H54 (cell line): ENCODE data around the gene STYX.

Experiments
- DNase-seq: peaks from one replicate; pipeline ENCODE4 v3.0.0; 2011; ENCODE audit warnings: low spot score, mixed read lengths; ENCODE audit not compliant: insufficient read length
- FAIRE-seq: peaks from 3 replicates; lab custom pipeline; 2011; peaks lifted over from hg19 to GRCh38; lab: Jason Lieb, UNC
- POLR2A ChIP-seq: IDR thresholded peaks from 2 replicates; pipeline ENCODE4 v1.6.1; 2011; ENCODE audit warnings: low read depth, mild to moderate bottlenecking, low read length

Gene STYX

DNA sequence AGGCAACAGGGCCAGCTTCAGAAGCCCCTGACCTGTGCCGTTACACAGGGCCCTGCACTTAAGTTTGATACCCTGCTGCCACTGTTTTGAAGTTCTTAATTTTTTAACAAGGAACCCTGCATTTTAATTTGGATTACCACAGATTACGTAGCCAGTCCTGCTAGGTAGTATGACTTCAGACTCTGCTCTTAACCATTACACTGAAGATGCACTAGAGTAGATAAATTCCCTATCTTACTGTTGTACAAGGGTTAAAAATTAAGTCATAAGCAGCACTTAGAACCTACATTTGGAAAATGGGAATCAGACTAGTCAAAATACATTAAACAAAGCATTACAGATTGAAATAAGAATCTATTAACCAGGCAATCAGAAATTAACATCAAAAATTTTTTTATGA lies 59.2 kb downstream of the STYX start:
- DNase-seq (no peak), FAIRE-seq (no peak)
- no peak for TF ChIP-seq POLR2A

GRCh38 chr14:52790011-52790755 lies 60.2 kb downstream of the STYX start:
- FAIRE-seq, result no peak
- no peak for DNase-seq
- no peak for TF ChIP-seq POLR2A

DNA sequence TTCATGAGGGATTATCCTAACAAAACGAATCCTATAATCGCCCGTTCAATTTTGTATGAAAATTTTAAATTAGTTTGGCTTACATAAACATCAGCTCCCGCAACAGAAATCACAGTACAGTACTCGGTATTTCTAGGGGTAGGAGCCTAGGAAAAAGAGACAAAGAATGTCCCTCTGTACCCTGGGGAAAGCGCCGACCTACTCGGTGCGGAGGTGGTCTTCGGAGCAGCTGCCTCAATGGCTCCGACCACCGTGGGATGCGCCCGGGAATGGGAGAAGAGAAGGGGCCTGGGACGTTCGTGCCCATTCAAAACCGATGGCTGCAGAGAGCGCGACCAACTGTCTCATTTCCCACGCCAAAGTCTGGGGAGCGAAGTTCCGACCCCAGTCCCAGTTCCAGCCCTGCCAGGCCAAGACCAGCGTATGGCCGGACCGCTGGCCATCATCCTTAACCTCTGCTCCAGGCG lies 60.8 kb downstream of the STYX start:
- no peak for FAIRE-seq

DNA sequence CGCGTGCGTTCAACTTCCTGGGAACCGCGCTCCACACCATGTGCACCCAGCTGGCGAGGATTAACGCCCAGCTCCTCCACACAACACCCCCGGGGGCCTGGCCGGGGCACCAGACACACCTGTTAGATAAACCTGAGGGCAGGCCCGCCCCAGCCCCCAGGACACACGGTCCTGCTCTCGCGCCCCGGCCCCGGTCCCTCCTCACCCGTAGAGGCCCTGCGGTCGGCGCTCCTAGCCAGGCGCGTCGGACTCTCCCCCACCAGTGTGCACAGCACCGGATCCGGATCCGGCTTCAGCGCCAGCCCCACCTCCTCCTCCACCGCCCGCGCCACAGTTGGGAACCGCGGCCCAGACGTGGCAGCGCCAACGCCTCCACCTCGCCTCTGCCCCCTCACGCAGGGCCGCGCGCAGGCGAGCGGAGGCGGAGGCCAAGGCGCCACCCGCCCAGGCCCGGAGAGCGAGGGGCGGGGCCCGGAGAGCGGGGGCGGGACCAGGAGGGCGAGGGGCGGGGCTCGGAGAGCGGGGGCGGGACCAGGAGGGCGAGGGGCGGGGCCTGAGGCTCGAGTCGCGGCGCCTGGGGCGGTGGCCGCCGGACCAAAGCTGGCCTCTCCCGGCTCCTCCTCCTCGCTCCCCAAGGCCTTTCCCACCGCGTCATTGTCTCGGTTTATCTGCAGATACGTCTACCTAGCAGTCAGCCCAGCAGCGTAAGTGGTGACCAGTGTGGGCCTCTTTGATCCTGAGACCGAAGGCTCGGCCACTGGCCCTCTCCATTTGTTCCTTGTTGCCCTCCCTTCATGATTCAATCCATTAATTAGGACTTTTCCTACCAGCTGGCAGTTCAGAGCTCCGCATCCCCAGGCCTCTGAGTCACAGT lies 61.5 kb downstream of the STYX start, which contains the start of gene GNPNAT1:
TSS of gene GNPNAT1 (minus strand) at position 385 of the 874 bp plus-strand sequence. CDS start 6,957 bp downstream, outside the sequence.
- DNase-seq, result peak; percentile 64
- peak; percentile 76 for TF ChIP-seq POLR2A
- peak; percentile 75 for FAIRE-seq

More for the DNA sequence above, 60.8 kb downstream of the STYX start:
- no peak for TF ChIP-seq POLR2A
- DNase-seq, result no peak

- no peak for TF ChIP-seq POLR2A
- no peak for DNase-seq
- FAIRE-seq, result no peak
Observed at GRCh38 chr14:52792097-52792415, 62.1 kb downstream of the STYX start.

DNA sequence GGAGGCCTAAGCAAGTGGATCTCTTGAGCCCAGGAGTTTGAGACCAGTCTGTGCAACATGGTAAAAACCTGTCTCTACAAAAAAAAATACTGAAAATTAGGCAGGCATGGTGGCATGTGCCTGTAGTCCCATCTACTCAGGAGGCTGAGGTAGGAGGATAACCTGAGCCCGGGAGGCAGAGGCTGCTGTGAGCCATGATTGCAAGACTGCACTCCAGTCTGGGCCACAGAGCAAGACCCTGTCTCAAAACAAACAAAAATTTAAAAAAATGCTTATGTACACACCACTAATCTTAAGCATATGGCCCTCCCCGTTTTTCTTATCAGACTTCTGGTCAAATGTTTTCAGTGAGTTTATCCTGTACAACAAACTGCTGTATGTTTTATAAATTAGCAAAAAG lies 63.1 kb downstream of the STYX start:
- FAIRE-seq, result no peak
- no peak for DNase-seq
- TF ChIP-seq POLR2A, result no peak

DNA sequence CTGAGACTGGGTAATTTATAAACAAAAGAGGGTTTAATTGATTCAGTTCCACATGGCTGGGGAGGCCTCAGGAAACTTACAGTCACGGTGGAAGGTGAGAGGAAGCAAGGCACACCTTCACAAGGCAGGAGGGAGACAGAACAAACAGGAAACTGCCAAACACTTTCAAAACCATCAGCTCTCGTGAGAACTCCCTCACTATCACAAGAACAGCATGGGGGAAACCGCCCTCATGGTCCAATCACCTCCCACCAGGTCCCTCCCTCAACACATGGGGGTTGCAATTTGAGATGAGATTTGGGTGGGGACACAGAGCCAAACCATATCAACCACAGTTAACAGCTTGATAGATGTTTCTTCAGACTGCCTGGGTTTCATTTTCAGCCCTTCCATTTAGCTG lies 67.7 kb downstream of the STYX start:
- FAIRE-seq, result no peak
- TF ChIP-seq POLR2A, result no peak

GRCh38 chr14:52798826-52799225 lies 68.9 kb downstream of the STYX start:
- DNase-seq, result no peak
- no peak for FAIRE-seq
- no peak for TF ChIP-seq POLR2A

More for the DNA sequence above, 67.7 kb downstream of the STYX start:
- no peak for DNase-seq

DNA sequence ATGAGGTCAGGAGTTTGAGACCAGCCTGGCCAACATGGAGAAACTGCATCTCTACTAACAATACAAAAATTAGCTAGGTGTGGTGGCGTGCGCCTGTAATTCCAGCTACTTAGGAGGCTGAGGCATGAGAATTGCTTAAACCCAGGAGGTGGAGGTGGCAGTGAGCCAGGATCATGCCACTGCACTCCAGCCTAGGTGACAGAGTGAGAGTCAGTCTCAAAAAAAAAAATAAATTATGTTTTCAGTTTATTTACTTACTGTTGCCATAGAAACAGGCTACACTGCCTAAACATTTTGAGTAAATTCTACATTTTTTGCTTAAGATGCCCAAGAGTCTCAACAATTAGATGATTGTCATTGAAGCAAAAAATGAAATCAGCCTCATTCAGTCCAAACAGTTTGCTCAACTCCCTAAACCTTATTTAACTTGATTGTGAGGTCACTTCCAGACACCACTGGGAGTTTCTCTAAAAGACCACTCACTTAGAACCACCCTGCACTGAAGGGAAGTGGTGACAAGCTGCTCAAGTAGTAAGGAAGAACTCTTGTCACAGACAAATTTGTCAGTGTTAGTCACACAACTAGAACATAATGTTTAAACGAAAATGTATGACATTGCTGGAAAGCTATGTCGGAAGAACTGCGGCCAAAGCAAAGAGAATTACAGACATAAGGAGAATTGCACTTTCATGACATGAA lies 71.2 kb downstream of the STYX start:
- TF ChIP-seq POLR2A, result no peak
- DNase-seq, result no peak
- FAIRE-seq, result peak; percentile 72

DNA sequence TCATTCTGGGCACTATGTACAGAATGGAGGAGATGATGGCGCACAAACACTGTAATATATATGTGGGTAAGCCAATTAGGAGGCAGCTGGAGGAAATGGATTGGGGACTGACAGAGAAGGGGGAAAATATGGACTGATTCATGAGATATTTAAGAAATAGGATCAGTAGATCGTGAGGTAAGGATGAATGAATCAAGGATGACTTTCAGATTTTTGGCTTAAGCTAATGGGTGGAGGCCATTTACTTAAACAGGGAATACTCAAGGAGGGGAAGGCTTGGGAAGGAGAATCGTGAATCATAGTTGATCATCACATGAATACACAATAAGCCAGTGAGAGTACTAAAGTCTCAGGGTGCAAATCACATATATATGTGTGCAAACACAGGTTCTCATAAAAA lies 72.6 kb downstream of the STYX start:
- FAIRE-seq (peak; percentile 78), DNase-seq (no peak)
- TF ChIP-seq POLR2A, result no peak

DNA sequence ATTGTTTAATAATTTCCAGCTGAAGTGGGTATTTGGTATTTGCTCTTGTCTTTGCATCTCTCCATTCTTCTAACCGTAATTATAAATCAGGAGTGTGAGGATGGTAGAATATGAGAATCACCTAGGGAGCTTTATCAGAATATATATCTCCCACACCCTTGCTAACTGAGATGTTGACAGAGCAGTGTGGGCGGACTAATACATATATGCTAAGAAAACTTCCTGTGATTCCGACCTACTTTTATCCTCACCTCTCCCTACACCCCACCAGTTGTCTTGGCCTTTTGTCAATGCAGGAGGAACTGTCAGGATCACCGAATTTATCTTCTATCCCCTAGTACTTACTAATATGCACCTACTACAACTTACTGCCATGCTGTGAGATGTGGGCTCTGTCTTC lies 76.1 kb downstream of the STYX start:
- no peak for TF ChIP-seq POLR2A
- DNase-seq, result no peak
- no peak for FAIRE-seq

- DNase-seq (no peak), FAIRE-seq (no peak)
- TF ChIP-seq POLR2A, result no peak
Observed at GRCh38 chr14:52808101-52808500, 78.1 kb downstream of the STYX start.

GRCh38 chr14:52821805-52822250 lies 91.9 kb downstream of the STYX start:
- TF ChIP-seq POLR2A, result no peak
- no peak for DNase-seq
- FAIRE-seq, result no peak

DNA sequence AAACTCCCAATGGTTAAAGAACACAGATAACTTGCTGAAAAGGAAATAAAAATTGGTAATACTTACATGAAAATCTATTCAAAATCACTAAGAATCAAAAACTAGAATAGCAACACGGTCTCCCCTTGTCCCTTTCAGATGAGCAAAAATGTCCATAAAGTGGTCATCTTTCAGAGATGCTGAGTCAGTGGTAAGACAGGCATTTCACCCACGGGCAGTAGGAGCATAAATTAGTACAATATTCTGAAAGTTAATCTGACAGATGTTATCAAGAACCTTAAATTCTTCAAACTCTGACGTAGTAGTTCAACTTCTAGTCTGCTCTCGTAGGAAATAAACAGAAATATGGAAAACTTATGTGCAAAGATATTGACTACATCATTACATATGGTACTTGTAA lies 94.5 kb downstream of the STYX start:
- DNase-seq (no peak), FAIRE-seq (no peak)
- TF ChIP-seq POLR2A, result no peak
